Naive thymus-derived CD8-positive, alpha-beta T cell (primary cell): ENCODE data around the gene CERT1. TPM values are rescaled to one million over a fixed set of nuclear protein-coding genes. Genes with fewer than 3 reads are reported as not detected.
"Not testable (repeated sequence)": the region's sequence is repeated elsewhere in the genome, so short reads cannot be mapped to it uniquely, and the experiment has no call there.

ENCODE experiments used
- ATAC-seq, 2 donors: fragments of 150-1000 bp; cut with Tn5 transposase in 1 of 2; sonication (Bioruptor Pico), chemical (Tn5 transposase) in 1 of 2; 1 replicate in 1 of 2; 2 replicates in 1 of 2; pipeline ENCODE4 v1.10.0; 2021; ENCODE audit warnings: mild to moderate bottlenecking in 2 of 2, moderate library complexity in 2 of 2
- POLR2A ChIA-PET: fragments of 350-600 bp; sonication (Branson Sonifier 250); formaldehyde crosslinking; loops from one replicate; lab custom pipeline; 2021; ENCODE audit warnings: antibody characterized with exemption; lab: Charles Lee
- DNase-seq, 10 donors: peaks; one replicate each; pipeline versions ENCODE4 v3.0.0 to v3.0.0-alpha.2; 2020 to 2022
- H3K27ac Mint-ChIP-seq, 10 donors: one replicate each; pipeline ENCODE4 v1.8.0; 2020 to 2022; ENCODE audit warnings: mild to moderate bottlenecking in 10 of 10, mixed read lengths in 10 of 10, moderate library complexity in 4 of 10, inconsistent platforms in 1 of 10
- H3K27me3 Mint-ChIP-seq, 5 donors: one replicate each; pipeline ENCODE4 v1.8.0; 2021 to 2022; ENCODE audit warnings: mixed read lengths in 5 of 5
- H3K36me3 Mint-ChIP-seq, 3 donors: one replicate each; pipeline ENCODE4 v1.8.0; 2020 to 2022; ENCODE audit warnings: mixed read lengths in 3 of 3, mild to moderate bottlenecking in 2 of 3, inconsistent platforms in 1 of 3
- H3K4me1 Mint-ChIP-seq, 4 donors: one replicate each; pipeline ENCODE4 v1.8.0; 2021 to 2022; ENCODE audit warnings: mixed read lengths in 4 of 4
- H3K4me3 Mint-ChIP-seq, 10 donors: one replicate each; pipeline ENCODE4 v1.8.0; 2020 to 2022; ENCODE audit warnings: mild to moderate bottlenecking in 10 of 10, mixed read lengths in 10 of 10, moderate library complexity in 6 of 10, inconsistent platforms in 1 of 10
- H3K9me3 Mint-ChIP-seq, 9 donors: one replicate each; pipeline ENCODE4 v1.8.0; 2020 to 2022; ENCODE audit warnings: mixed read lengths in 9 of 9, mild to moderate bottlenecking in 3 of 9, inconsistent platforms in 1 of 9, moderate library complexity in 1 of 9
- polyA plus RNA-seq, 3 donors: library from polyadenylated mRNA; unstranded; fragments of 300-500 nt; fragmentation: Illumina TruSeq; gene quantifications; one replicate each; pipeline ENCODE4 v1.2.3, GENCODE V29; 2021
- total RNA-seq, 8 experiments: library from RNA in 2 of 8; stranded (reverse) in 2 of 8; gene quantifications; one replicate each; pipeline ENCODE4 v1.2.3 and lab custom pipeline; 2021 to 2026

The CERT1 gene
- total and polyA plus RNA-seq, 5 experiments from 2014 or later: 12.8 to 45.1 (median 17.4) TPM

DNA sequence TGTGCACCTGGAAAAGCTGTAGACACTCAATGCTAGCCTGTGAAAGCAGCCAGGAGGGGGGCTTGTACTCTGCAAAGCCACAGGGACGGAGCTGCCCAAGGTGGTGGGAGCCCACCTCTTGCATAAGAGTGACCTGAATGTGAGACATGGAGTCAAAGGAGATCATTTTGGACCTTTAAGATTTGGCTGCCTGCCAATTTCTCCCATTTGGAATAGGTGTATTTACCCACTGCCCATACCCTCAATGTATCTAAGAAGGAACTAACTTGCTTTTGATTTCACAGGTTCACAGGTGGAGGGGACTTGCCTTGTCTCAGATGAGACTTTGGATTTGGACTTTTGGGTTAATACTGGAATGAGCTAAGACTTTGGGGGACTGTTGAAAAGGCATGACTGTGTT lies 12.6 kb downstream of the CERT1 start:
- Mint-ChIP-seq H3K36me3 (peaks cover 8 to 63% (median 41%) of the 10 kb centered on the region in 3 donors), H3K4me1 (peaks cover 8 to 36% (median 17%) of the 10 kb centered on the region in 4 donors)
- H3K27me3 Mint-ChIP-seq, DNase-seq, ATAC-seq, POLR2A ChIA-PET, H3K4me3 Mint-ChIP-seq, H3K9me3 Mint-ChIP-seq, H3K27ac Mint-ChIP-seq: not testable (repeated sequence)

- H3K27me3 Mint-ChIP-seq: no peaks in the 10 kb centered on the region
- ATAC-seq: no peak
- peaks cover 8 to 36% (median 17%) of the 10 kb centered on the region in 4 donors for H3K4me1 Mint-ChIP-seq
- H3K36me3 Mint-ChIP-seq: peaks cover 14 to 66% (median 47%) of the 10 kb centered on the region in 3 donors
- H3K27ac Mint-ChIP-seq: no peak overlapping the region
- no peak for DNase-seq
- H3K4me3 Mint-ChIP-seq: no peak overlapping the region
- POLR2A ChIA-PET: no interaction called here
- H3K9me3 Mint-ChIP-seq: no peaks in the 10 kb centered on the region
Observed at GRCh38 chr5:75498208-75498777, 13.1 kb downstream of the CERT1 start.

DNA sequence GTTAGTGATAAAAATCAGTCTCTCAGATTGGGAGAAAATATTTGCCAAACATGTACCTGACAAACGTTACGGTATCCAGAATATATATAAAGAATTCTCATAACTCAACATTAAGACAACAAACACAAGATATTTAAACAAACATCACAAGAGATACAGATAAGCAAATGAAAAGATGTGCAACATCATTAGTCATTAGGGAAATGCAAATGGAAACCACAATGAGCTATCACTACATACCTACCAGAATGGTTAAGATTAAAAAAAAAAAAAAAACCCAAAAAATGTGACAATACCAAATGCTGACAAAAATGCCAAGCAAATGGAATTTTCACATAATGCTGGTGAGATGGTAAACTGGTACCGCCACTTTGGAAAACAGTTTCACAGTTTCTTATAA lies 15.4 kb downstream of the CERT1 start:
- no peaks in the 10 kb centered on the region for H3K27me3 Mint-ChIP-seq
- peaks cover 0 to 6% (median under 1%) of the 10 kb centered on the region in 9 donors for H3K9me3 Mint-ChIP-seq
- POLR2A ChIA-PET: no interaction called here
- peaks cover 28 to 80% (median 65%) of the 10 kb centered on the region in 3 donors for H3K36me3 Mint-ChIP-seq
- no peak overlapping the region for H3K4me3 Mint-ChIP-seq
- no peak for ATAC-seq
- peaks cover 4 to 30% (median 13%) of the 10 kb centered on the region in 4 donors for H3K4me1 Mint-ChIP-seq
- DNase-seq: no peak
- H3K27ac Mint-ChIP-seq: no peak overlapping the region

DNA sequence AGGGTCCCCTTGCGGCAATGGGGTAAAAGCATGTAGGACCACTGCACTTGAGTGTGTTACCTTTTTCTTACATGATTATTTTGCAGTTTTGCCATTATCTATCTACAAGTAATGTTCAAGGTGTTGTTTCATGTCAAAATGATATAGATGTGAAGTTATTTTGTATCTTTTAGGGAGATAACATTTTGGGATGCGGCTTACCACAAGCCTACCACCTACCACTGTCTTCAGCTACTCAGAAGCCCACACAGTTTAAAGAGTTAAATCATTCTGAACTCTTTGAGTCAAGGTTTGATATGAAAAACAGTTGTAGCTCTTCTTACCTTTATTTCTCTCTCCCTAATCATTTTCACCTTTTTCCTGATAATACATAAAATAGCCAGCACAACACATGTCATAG lies 19.8 kb downstream of the CERT1 start:
- DNase-seq: no peak
- no peak for ATAC-seq
- POLR2A ChIA-PET: no interaction called here
- peaks cover 5 to 37% (median 19%) of the 10 kb centered on the region in 9 donors for H3K9me3 Mint-ChIP-seq
- H3K4me3 Mint-ChIP-seq: no peak overlapping the region
- H3K4me1 Mint-ChIP-seq: peaks cover 11 to 34% (median 14%) of the 10 kb centered on the region in 4 donors
- peaks cover 48 to 73% (median 68%) of the 10 kb centered on the region in 3 donors for H3K36me3 Mint-ChIP-seq
- no peaks in the 10 kb centered on the region for H3K27me3 Mint-ChIP-seq
- peak overlapping the region in 2 of 10 donors; percentile 12 to 76 for H3K27ac Mint-ChIP-seq

GRCh38 chr5:75489847-75490246 lies 21.6 kb downstream of the CERT1 start:
- Mint-ChIP-seq H3K9me3 (peaks cover 7 to 54% (median 32%) of the 10 kb centered on the region in 9 donors), H3K4me1 (peaks cover 11 to 44% (median 20%) of the 10 kb centered on the region in 4 donors), H3K36me3 (peaks cover 66 to 82% (median 69%) of the 10 kb centered on the region in 3 donors)
- ATAC-seq, H3K4me3 Mint-ChIP-seq, POLR2A ChIA-PET, DNase-seq, H3K27me3 Mint-ChIP-seq, H3K27ac Mint-ChIP-seq: not testable (repeated sequence)

DNA sequence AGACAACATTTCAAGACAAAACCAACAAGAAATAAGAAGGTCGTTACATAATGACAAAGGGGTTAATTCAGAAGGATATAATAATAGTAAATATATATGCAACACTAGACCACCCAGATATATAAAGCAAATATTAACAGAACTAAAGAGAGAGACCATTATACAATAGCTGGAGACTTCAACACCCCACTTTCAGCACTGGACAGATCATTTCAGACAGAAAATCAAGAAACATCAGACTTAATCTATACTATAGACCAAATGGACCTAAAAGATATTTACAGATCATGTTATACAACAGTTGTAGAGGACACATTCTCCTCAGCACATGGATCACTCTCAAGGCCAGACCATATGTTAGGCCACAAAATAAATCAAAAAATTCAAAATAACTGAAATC lies 26.8 kb downstream of the CERT1 start:
- Mint-ChIP-seq H3K9me3 (peaks cover 9 to 59% (median 42%) of the 10 kb centered on the region in 9 donors), H3K4me1 (peaks cover 18 to 59% (median 27%) of the 10 kb centered on the region in 4 donors)
- POLR2A ChIA-PET: no interaction called here

GRCh38 chr5:75482482-75482881 lies 28.9 kb downstream of the CERT1 start:
- Mint-ChIP-seq H3K4me1 (peaks cover 22 to 63% (median 33%) of the 10 kb centered on the region in 4 donors), H3K36me3 (peaks cover 32 to 58% (median 54%) of the 10 kb centered on the region in 3 donors), H3K27me3 (no peaks in the 10 kb centered on the region), H3K9me3 (peaks cover 4 to 48% (median 31%) of the 10 kb centered on the region in 9 donors), H3K27ac (no peak overlapping the region), H3K4me3 (no peak overlapping the region)
- POLR2A ChIA-PET: no interaction called here
- ATAC-seq (no peak), DNase-seq (no peak)

More for the DNA sequence above, 26.8 kb downstream of the CERT1 start:
- no peak overlapping the region for H3K4me3 Mint-ChIP-seq
- H3K27ac Mint-ChIP-seq: no peak overlapping the region
- peaks cover 42 to 64% (median 63%) of the 10 kb centered on the region in 3 donors for H3K36me3 Mint-ChIP-seq
- no peaks in the 10 kb centered on the region for H3K27me3 Mint-ChIP-seq
- DNase-seq: no peak
- ATAC-seq: no peak

- Mint-ChIP-seq H3K9me3 (peaks cover 4 to 34% (median 23%) of the 10 kb centered on the region in 9 donors), H3K36me3 (peaks cover 29 to 59% (median 41%) of the 10 kb centered on the region in 3 donors), H3K27ac (peak overlapping the region in 2 of 10 donors; percentile 29 to 33), H3K4me1 (peaks cover 22 to 57% (median 36%) of the 10 kb centered on the region in 4 donors), H3K27me3 (no peaks in the 10 kb centered on the region), H3K4me3 (peak overlapping the region in 1 of 10 donors; percentile 8)
- POLR2A ChIA-PET: no interaction called here
- ATAC-seq (no peak), DNase-seq (no peak)
Observed at GRCh38 chr5:75481024-75481423, 30.4 kb downstream of the CERT1 start.

- Mint-ChIP-seq H3K4me3 (no peak overlapping the region), H3K9me3 (peaks cover 7 to 29% (median 15%) of the 10 kb centered on the region in 9 donors), H3K4me1 (peaks cover 14 to 31% (median 28%) of the 10 kb centered on the region in 4 donors), H3K27me3 (no peaks in the 10 kb centered on the region), H3K36me3 (peaks cover 25 to 67% (median 36%) of the 10 kb centered on the region in 3 donors), H3K27ac (peak overlapping the region in 3 of 10 donors; percentile 15 to 73 (median 34))
- no peak for DNase-seq
- POLR2A ChIA-PET: no interaction called here
- no peak for ATAC-seq
Observed at GRCh38 chr5:75475364-75475763, 36.1 kb downstream of the CERT1 start.

DNA sequence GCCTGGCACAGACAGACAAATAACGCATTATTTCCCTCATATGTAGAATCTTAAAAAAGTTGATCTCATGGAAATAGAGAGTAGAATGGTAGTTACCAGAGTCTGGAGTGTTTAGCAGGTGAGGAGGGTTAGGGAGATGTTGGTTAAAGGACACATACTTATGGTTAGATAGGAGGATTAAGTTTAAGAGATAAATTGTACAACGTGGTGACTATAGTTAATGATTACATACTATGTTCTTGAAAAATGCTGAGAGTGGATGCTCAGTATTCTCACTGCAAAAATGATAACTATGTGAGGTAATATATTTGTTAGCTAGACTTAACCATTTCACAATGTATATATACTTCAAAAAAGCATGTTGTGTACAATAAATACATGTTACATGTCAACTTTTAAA lies 38.0 kb downstream of the CERT1 start:
- H3K9me3 Mint-ChIP-seq: peaks cover 15 to 48% (median 27%) of the 10 kb centered on the region in 9 donors
- no peak for DNase-seq
- no peak for ATAC-seq
- peak overlapping the region in 2 of 10 donors; percentile 10 to 11 for H3K27ac Mint-ChIP-seq
- no peaks in the 10 kb centered on the region for H3K27me3 Mint-ChIP-seq
- H3K4me3 Mint-ChIP-seq: no peak overlapping the region
- H3K4me1 Mint-ChIP-seq: peaks cover 9 to 21% (median 19%) of the 10 kb centered on the region in 4 donors
- peaks cover 43 to 71% (median 45%) of the 10 kb centered on the region in 3 donors for H3K36me3 Mint-ChIP-seq
- POLR2A ChIA-PET: no interaction called here

- POLR2A ChIA-PET: no interaction called here
- peaks cover 45 to 76% (median 45%) of the 10 kb centered on the region in 3 donors for H3K36me3 Mint-ChIP-seq
Observed at GRCh38 chr5:75472973-75473372, 38.5 kb downstream of the CERT1 start.

DNA sequence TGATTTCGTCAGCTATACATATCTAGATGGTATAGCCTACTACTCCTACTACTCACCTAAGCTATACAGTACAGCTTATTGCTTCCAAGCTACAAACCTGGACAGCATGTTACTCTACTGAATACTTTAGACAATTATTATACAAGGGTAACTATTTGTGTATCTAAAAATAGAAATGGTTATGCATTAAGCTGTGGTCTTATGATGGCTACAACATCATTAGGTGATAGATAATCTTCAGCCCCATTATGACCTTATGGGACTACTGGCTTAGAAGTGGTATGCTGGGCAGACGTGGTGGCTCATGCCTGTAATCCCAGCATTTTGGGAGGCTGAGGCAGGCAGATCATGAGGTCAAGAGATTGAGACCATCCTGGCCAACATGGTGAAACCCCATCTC lies 40.2 kb downstream of the CERT1 start:
- Mint-ChIP-seq H3K36me3 (peaks cover 42 to 64% (median 48%) of the 10 kb centered on the region in 3 donors), H3K27ac (no peak overlapping the region), H3K9me3 (peaks cover 15 to 64% (median 31%) of the 10 kb centered on the region in 9 donors), H3K4me3 (no peak overlapping the region), H3K4me1 (peaks cover 7 to 27% (median 17%) of the 10 kb centered on the region in 4 donors), H3K27me3 (no peaks in the 10 kb centered on the region)
- DNase-seq (no peak), ATAC-seq (no peak)
- POLR2A ChIA-PET: no interaction called here

More at GRCh38 chr5:75472973-75473372, 38.5 kb downstream of the CERT1 start:
- H3K27me3 Mint-ChIP-seq: no peaks in the 10 kb centered on the region
- no peak overlapping the region for H3K4me3 Mint-ChIP-seq
- DNase-seq: no peak
- H3K4me1 Mint-ChIP-seq: peaks cover 6 to 19% (median 16%) of the 10 kb centered on the region in 4 donors
- peak overlapping the region in 1 of 10 donors; percentile 10 for H3K27ac Mint-ChIP-seq
- H3K9me3 Mint-ChIP-seq: peaks cover 15 to 53% (median 28%) of the 10 kb centered on the region in 9 donors
- ATAC-seq: no peak

DNA sequence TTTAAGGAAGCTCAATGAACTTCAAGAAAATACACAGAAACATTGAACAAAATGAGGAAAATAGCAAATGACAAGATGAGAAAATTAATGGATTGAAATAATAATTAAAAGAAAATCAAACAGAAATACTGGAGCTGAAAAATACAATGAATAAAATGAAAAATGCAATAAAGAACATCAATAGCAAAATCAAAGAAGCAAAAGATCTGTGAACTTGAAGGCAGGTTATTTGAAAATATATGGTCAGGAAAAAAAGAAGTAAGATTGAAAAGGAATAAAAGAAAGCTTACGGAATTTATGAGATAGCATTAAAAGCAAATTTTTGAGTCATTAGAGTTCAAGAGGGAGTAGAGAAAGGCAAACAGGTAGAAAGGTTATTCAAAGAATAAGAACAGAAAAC lies 42.4 kb downstream of the CERT1 start:
- POLR2A ChIA-PET: no interaction called here
- Mint-ChIP-seq H3K4me3 (no peak overlapping the region), H3K27me3 (no peaks in the 10 kb centered on the region), H3K36me3 (peaks cover 33 to 52% (median 49%) of the 10 kb centered on the region in 3 donors), H3K9me3 (peaks cover 15 to 60% (median 31%) of the 10 kb centered on the region in 9 donors), H3K27ac (no peak overlapping the region), H3K4me1 (peaks cover 12 to 47% (median 32%) of the 10 kb centered on the region in 4 donors)
- DNase-seq: no peak
- ATAC-seq: no peak
